Kidney capillary endothelial cell (primary cell): ENCODE data around the gene SHROOM1.
"Not testable (repeated sequence)": the region's sequence is repeated elsewhere in the genome, so short reads cannot be mapped to it uniquely, and the experiment has no call there.

Source experiments
- DNase-seq: peaks from one replicate; pipeline ENCODE4 v3.0.0-alpha.2; 2018; ENCODE audit warnings: low spot score

SHROOM1 gene, protein sequence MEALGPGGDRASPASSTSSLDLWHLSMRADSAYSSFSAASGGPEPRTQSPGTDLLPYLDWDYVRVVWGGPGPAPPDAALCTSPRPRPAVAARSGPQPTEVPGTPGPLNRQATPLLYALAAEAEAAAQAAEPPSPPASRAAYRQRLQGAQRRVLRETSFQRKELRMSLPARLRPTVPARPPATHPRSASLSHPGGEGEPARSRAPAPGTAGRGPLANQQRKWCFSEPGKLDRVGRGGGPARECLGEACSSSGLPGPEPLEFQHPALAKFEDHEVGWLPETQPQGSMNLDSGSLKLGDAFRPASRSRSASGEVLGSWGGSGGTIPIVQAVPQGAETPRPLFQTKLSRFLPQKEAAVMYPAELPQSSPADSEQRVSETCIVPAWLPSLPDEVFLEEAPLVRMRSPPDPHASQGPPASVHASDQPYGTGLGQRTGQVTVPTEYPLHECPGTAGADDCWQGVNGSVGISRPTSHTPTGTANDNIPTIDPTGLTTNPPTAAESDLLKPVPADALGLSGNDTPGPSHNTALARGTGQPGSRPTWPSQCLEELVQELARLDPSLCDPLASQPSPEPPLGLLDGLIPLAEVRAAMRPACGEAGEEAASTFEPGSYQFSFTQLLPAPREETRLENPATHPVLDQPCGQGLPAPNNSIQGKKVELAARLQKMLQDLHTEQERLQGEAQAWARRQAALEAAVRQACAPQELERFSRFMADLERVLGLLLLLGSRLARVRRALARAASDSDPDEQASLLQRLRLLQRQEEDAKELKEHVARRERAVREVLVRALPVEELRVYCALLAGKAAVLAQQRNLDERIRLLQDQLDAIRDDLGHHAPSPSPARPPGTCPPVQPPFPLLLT

DNA sequence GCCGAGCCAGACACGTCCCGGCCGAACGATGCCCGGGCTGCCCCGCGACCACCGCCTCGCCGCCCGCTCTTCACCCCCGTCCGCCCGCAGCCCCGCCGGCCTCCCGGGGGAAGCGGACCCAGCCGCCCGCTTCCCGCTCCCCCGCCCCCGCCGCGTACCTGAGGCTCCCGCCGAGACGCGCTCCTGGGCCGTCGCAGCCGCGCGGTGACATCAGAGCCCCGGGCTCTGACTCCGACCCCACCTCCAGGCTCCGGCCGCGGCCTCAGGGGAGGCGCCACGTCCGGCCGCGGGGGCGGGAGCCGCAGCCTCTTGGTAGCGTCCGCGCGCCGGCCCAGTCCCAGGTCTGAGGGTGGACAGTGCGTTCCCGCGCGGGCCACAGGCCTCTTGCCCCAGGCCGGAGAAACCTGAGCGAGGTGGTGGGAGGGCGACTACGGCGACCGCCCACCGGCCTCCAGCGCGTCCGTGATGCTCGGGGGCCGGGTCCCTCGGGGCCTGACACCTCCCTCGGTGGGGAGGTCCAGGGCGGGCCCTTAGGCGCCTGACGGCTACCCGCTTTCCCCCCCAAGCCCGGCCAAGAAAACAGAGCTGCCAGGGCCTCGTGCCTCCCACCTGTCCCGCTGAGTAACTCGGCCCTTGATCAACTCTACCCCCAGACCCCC lies at the start of gene SHROOM1:
SHROOM1 (minus strand) TSS at position 212 of the 659 bp plus-strand sequence. CDS start 4,507 bp downstream, outside the sequence.
- peak; percentile 49 for DNase-seq

GRCh38 chr5:132877938-132878337 lies 47.5 kb upstream of the SHROOM1 start:
- DNase-seq = no peak

DNA sequence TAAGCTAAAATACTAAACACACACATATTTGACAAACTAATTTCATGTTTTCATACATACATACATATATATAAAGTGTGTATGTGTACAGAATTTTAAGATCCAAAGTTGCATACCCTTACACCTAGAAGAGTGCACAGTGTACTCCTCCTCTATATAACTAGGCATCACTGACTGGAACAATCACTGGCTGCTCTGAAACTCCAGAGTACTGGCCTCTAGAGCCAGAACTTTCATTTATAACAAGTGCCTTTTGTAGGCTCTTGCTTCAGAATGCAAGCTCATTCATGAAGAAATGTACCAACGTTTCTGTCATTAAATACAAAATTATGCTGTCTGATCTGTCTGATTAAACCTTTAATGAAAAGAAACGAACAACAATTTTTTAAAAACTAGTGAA lies 47.0 kb upstream of the SHROOM1 start:
- no peak for DNase-seq

DNA sequence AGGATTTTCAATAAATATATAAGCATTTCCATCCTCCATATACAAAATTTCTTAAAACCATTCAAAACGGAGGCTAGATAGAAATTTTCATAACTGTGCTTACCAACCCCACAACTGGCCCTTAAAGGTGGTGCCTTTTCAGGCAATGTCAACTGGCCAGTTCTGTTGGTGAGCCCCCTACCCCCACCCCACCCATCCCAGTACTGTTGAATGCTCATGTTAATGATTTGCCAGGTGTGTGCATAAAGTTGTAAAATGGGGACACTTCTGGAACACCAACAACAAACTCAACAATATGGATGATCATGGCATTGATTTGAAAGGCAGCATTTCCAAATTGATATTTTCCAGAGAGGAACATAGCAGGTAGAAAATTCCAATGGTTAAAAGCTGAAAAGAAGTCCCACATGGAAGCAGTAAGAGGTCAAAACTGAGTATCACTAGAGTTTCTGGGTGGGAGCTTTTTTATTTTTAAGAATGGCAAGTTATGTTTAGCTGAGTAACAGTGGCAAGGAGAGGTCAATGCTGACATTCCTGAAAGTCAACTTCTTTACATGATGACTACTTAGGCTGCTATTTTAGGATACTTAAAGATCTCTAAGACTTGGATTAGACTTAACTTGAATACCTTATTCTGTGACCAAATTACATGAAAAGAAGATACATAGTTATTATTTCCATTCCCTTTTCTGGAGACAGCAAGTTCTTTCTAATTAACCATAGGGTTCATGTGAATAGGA lies 45.7 kb upstream of the SHROOM1 start:
- no peak for DNase-seq

GRCh38 chr5:132873930-132874271 lies 43.5 kb upstream of the SHROOM1 start:
- no peak for DNase-seq

- DNase-seq = no peak
Measured at GRCh38 chr5:132873119-132873929, 42.9 kb upstream of the SHROOM1 start, which contains the start of gene LEAP2. LEAP2 (plus strand) TSS chr5:132873668; CDS start chr5:132873695, 27 bp downstream.

GRCh38 chr5:132872788-132873118 lies 42.3 kb upstream of the SHROOM1 start:
- DNase-seq = no peak

GRCh38 chr5:132871459-132872284 lies 41.2 kb upstream of the SHROOM1 start:
- no peak for DNase-seq

- no peak for DNase-seq
Measured at GRCh38 chr5:132870801-132871200, 40.4 kb upstream of the SHROOM1 start.

DNA sequence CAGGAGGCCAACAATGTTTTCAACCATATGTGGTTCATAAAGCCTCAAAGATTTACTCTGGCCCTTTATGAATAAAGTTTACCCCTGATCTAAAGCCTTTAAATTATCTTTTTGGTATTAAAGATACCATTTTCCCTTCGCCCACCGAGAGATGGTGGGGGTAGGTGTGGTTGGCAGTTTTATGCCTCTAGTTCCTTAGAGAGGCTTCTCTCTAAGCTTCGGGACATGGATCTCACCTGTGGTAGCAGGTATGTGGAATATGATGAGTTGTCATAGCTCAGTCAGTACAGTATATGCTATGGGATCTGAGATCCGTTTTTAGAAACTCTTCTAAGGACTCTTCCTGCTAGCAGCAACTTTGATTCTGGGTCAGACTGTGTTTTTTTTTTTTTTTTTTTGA lies 38.3 kb upstream of the SHROOM1 start:
- DNase-seq = no peak

GRCh38 chr5:132867046-132867451 lies 36.6 kb upstream of the SHROOM1 start:
- peak; percentile 16 for DNase-seq

DNA sequence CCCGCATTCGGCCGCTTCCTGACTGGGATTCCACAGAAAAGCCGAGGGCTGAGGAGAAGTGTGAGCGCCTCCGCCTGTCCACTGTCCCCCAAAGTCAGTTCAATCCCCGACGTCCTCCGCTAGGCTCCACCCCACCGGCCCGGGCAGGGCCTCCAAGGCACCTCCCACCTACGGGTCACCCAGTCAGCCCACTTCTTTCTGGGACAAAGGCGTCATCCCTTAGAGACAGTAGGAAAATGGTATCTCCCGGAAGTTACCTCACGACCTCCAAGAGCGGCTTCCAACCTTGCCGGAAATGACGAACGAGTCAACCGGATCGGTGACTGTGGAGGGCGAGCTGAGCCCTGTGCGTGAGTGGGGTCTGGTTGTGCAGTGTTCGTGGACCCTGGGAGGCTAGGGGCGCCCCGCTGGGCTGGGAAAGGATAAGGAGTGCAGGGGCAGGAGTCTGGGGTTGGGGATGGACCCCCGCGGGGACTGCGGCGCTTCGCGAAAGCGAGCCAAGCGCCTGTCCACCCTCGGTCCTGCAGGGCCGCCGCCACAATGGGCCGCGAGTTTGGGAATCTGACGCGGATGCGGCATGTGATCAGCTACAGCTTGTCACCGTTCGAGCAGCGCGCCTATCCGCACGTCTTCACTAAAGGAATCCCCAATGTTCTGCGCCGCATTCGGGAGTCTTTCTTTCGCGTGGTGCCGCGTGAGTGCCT lies 36.0 kb upstream of the SHROOM1 start, which contains the start of the genes GDF9 and UQCRQ:
GDF9 (minus strand) TSS at position 128 of the 704 bp plus-strand sequence. CDS start 1,936 bp downstream, outside the sequence.
UQCRQ (plus strand) TSS at position 301 of the 704 bp plus-strand sequence; CDS start at position 541, 240 bp downstream.
- peak; percentile 100 for DNase-seq

- DNase-seq = no peak
Measured at GRCh38 chr5:132865668-132866341, 35.4 kb upstream of the SHROOM1 start.

DNA sequence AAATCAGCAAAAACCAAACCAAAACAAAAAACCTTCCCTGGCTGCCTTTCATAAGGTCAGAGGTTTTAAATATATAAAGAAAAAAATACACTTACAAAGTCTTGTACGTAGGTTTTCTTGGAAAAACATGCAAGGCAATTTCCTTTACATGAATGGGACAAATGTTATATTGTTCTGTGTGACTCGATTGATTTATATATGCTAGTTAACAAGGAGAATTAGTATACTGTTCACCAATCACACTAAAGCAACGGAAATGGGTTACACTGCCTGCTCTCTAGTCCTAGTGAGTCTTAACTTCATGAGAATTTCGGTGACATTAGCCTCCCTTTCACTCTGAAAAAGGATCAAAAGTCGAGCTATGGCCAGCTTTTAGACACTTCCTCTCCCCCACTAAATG lies 30.3 kb upstream of the SHROOM1 start:
- no peak for DNase-seq

- no peak for DNase-seq
Measured at GRCh38 chr5:132859889-132860437, 29.5 kb upstream of the SHROOM1 start.

- DNase-seq = no peak
Measured at GRCh38 chr5:132856011-132856410, 25.6 kb upstream of the SHROOM1 start.

DNA sequence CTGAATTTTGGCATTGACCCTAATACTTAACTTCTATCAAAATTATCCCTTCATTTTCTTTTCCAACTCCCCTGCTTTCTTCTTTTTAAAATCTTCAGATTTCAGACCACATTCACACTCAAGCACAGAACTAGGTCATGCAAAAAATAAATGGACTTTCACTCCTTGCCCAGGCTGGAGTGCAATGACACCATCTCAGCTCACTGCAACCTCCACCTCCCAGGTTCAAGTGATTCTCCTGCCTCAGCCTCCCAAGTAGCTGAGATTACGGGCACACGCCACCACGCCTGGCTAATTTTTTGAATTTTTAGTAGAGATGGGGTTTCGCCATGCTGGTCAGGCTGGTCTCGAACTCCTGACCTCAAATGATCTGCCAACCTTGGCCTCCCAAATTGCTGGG lies 24.5 kb upstream of the SHROOM1 start:
- DNase-seq = not testable (repeated sequence)

DNA sequence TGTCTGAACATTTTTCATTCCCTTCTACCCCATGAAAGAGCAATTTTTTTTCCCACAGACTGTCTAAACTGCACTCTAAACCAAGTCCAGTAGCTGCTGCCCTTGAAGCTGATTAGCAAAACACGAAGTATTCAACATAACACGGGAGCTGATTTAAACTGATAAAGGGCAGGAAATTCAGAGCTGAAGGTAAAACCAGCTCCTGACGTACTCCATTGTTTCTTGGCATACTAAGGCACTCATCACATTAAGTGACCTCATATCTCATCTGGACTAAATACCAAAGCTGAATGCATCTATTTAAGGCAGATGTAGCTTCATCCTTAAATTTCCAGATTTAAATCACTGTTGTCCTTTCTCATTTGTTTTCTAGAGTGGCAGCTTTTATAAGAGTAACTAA lies 23.9 kb upstream of the SHROOM1 start:
- peak; percentile 42 for DNase-seq
